Type B pancreatic cell (in vitro differentiated cells): ENCODE results near the gene ITGAE. TPM values are rescaled to one million over a fixed set of nuclear protein-coding genes. Genes with fewer than 3 reads are reported as not detected.
"Not testable (repeated sequence)": the region's sequence is repeated elsewhere in the genome, so short reads cannot be mapped to it uniquely, and the experiment has no call there.

Source experiments
- DNase-seq: peaks from one replicate; pipeline ENCODE4 v3.0.0; 2021; ENCODE audit warnings: mixed read lengths; ENCODE audit not compliant: unreplicated experiment; ENCODE audit errors: extremely low spot score
- H3K27ac Mint-ChIP-seq: 2 replicates; pipeline ENCODE4 v1.8.0; 2021; ENCODE audit warnings: mild to moderate bottlenecking, mixed read lengths
- H3K27me3 Mint-ChIP-seq: 2 replicates; pipeline ENCODE4 v1.8.0; 2021; ENCODE audit warnings: mixed read lengths
- H3K36me3 Mint-ChIP-seq: 2 replicates; pipeline ENCODE4 v1.8.0; 2021; ENCODE audit warnings: mixed read lengths
- H3K4me1 Mint-ChIP-seq: one replicate; pipeline ENCODE4 v1.8.0; 2021; ENCODE audit warnings: mixed read lengths; ENCODE audit not compliant: unreplicated experiment
- H3K4me3 Mint-ChIP-seq: 2 replicates; pipeline ENCODE4 v1.8.0; 2021; ENCODE audit warnings: mild to moderate bottlenecking, mixed read lengths
- H3K9me3 Mint-ChIP-seq: 2 replicates; pipeline ENCODE4 v1.8.0; 2021; ENCODE audit warnings: mixed read lengths
- CTCF ChIP-seq: fragments of 200-600 bp; sonication (generic); conservative IDR thresholded peaks from 2 replicates; pipeline ENCODE4 v1.5.0; 2021; ENCODE audit warnings: antibody characterized with exemption, mild to moderate bottlenecking
- total RNA-seq: library from RNA; stranded (reverse); gene quantifications from 2 replicates; pipeline ENCODE4 v1.2.1, GENCODE V29; 2021; ENCODE audit warnings: low replicate concordance

Gene ITGAE
- total RNA-seq, 1 donor from 2014 or later: 28.8 TPM

- DNase-seq: no peak
- H3K27ac Mint-ChIP-seq: no peak overlapping the region
- H3K27me3 Mint-ChIP-seq: no peaks in the 10 kb centered on the region
- no peak for TF ChIP-seq CTCF
- no peaks in the 10 kb centered on the region for H3K9me3 Mint-ChIP-seq
- peaks cover 9% of the 10 kb centered on the region for H3K4me1 Mint-ChIP-seq
- no peak overlapping the region for H3K4me3 Mint-ChIP-seq
- peaks cover 10% of the 10 kb centered on the region for H3K36me3 Mint-ChIP-seq
These were observed 81.7 kb downstream of the ITGAE start for GRCh38 chr17:3719265-3719664.

- no peak overlapping the region for H3K27ac Mint-ChIP-seq
- H3K27me3 Mint-ChIP-seq: no peaks in the 10 kb centered on the region
- H3K9me3 Mint-ChIP-seq: no peaks in the 10 kb centered on the region
- peaks cover 8% of the 10 kb centered on the region for H3K4me1 Mint-ChIP-seq
- H3K36me3 Mint-ChIP-seq: peaks cover 10% of the 10 kb centered on the region
- no peak for TF ChIP-seq CTCF
- DNase-seq: no peak
- H3K4me3 Mint-ChIP-seq: no peak overlapping the region
These were observed 82.8 kb downstream of the ITGAE start for GRCh38 chr17:3718201-3718600.

GRCh38 chr17:3715296-3715695 lies 85.7 kb downstream of the ITGAE start:
- Mint-ChIP-seq H3K27ac (no peak overlapping the region), H3K9me3 (no peaks in the 10 kb centered on the region), H3K4me3 (no peak overlapping the region), H3K27me3 (no peaks in the 10 kb centered on the region), H3K36me3 (peaks cover 10% of the 10 kb centered on the region), H3K4me1 (no peaks in the 10 kb centered on the region)
- no peak for DNase-seq
- no peak for TF ChIP-seq CTCF

GRCh38 chr17:3712811-3713463 lies 88.1 kb downstream of the ITGAE start:
- H3K4me1 Mint-ChIP-seq: no peaks in the 10 kb centered on the region
- H3K4me3 Mint-ChIP-seq: no peak overlapping the region
- no peak for TF ChIP-seq CTCF
- H3K9me3 Mint-ChIP-seq: no peaks in the 10 kb centered on the region
- H3K27ac Mint-ChIP-seq: no peak overlapping the region
- H3K27me3 Mint-ChIP-seq: no peaks in the 10 kb centered on the region
- H3K36me3 Mint-ChIP-seq: peaks cover 10% of the 10 kb centered on the region
- DNase-seq: no peak

- TF ChIP-seq CTCF: no peak
- Mint-ChIP-seq H3K4me3 (no peak overlapping the region), H3K4me1 (no peaks in the 10 kb centered on the region), H3K27ac (no peak overlapping the region), H3K27me3 (no peaks in the 10 kb centered on the region), H3K36me3 (peaks cover 6% of the 10 kb centered on the region), H3K9me3 (no peaks in the 10 kb centered on the region)
- DNase-seq: no peak
These were observed 90.0 kb downstream of the ITGAE start for GRCh38 chr17:3710951-3711383.

- H3K9me3 Mint-ChIP-seq: no peaks in the 10 kb centered on the region
These were observed 92.6 kb downstream of the ITGAE start for GRCh38 chr17:3708366-3708765.

GRCh38 chr17:3705718-3705984 lies 95.3 kb downstream of the ITGAE start:
- H3K27me3 Mint-ChIP-seq, DNase-seq, H3K4me1 Mint-ChIP-seq, H3K9me3 Mint-ChIP-seq, H3K27ac Mint-ChIP-seq, H3K36me3 Mint-ChIP-seq, H3K4me3 Mint-ChIP-seq: not testable (repeated sequence)

More at GRCh38 chr17:3708366-3708765, 92.6 kb downstream of the ITGAE start:
- Mint-ChIP-seq H3K27me3 (no peaks in the 10 kb centered on the region), H3K27ac (no peak overlapping the region), H3K4me1 (no peaks in the 10 kb centered on the region), H3K36me3 (no peaks in the 10 kb centered on the region), H3K4me3 (no peak overlapping the region)
- no peak for TF ChIP-seq CTCF
- DNase-seq: no peak
